A673 (cell line): ENCODE results near the gene LRRC27.

Source experiments
- CTCF ChIP-seq: fragments of 300-800, 200-600 bp; sonication (generic); conservative IDR thresholded peaks from 2 replicates; pipeline ENCODE4 v1.5.1; 2017; ENCODE audit warnings: low read depth, mild to moderate bottlenecking, antibody characterized with exemption, low read length, moderate library complexity, mixed read lengths
- EZH2 ChIP-seq: fragments of 200-600 bp; sonication (generic); IDR thresholded peaks from 2 replicates; pipeline ENCODE4 v1.6.1; 2017; ENCODE audit warnings: borderline replicate concordance, low read depth, mild to moderate bottlenecking, mixed read lengths, antibody characterized with exemption, low read length; ENCODE audit not compliant: poor library complexity, severe bottlenecking

- TF ChIP-seq CTCF (no peak), EZH2 (no peak)
Measured at GRCh38 chr10:132396494-132397035, 64.6 kb downstream of the LRRC27 start.
